HS-27A (cell line): ENCODE measurements around the gene MAB21L2.
"Not testable (repeated sequence)": the region's sequence is repeated elsewhere in the genome, so short reads cannot be mapped to it uniquely, and the experiment has no call there.

Experiments
- DNase-seq: peaks from one replicate; pipeline ENCODE4 v3.0.0-alpha.2; 2012; ENCODE audit warnings: low read depth, missing footprints

Gene MAB21L2

GRCh38 chr4:150582146-150582872 is at the start of gene MAB21L2:
TSS of gene MAB21L2 (plus strand) at chr4:150582151. CDS start at chr4:150583030, 879 bp downstream.
- DNase-seq = no peak

GRCh38 chr4:150533673-150534072 is 48.3 kb upstream of the MAB21L2 start:
- DNase-seq = no peak

- no peak for DNase-seq
These were observed 47.1 kb upstream of the MAB21L2 start for GRCh38 chr4:150534818-150535217.

GRCh38 chr4:150537911-150538310 is 44.0 kb upstream of the MAB21L2 start:
- not testable (repeated sequence) for DNase-seq

- DNase-seq = no peak
These were observed 41.4 kb upstream of the MAB21L2 start for GRCh38 chr4:150540536-150540935.

GRCh38 chr4:150540959-150541360 is 41.0 kb upstream of the MAB21L2 start:
- no peak for DNase-seq

GRCh38 chr4:150541681-150542080 is 40.3 kb upstream of the MAB21L2 start:
- DNase-seq = no peak

- DNase-seq = no peak
These were observed 38.9 kb upstream of the MAB21L2 start for GRCh38 chr4:150543042-150543441.

GRCh38 chr4:150546286-150546685 is 35.7 kb upstream of the MAB21L2 start:
- no peak for DNase-seq

GRCh38 chr4:150547154-150547838 is 34.7 kb upstream of the MAB21L2 start:
- DNase-seq = no peak

GRCh38 chr4:150557811-150558210 is 24.1 kb upstream of the MAB21L2 start:
- not testable (repeated sequence) for DNase-seq

- DNase-seq = no peak
These were observed 20.7 kb upstream of the MAB21L2 start for GRCh38 chr4:150561143-150561737.

GRCh38 chr4:150562250-150562649 is 19.7 kb upstream of the MAB21L2 start:
- no peak for DNase-seq

- no peak for DNase-seq
These were observed 19.2 kb upstream of the MAB21L2 start for GRCh38 chr4:150562751-150563150.

GRCh38 chr4:150564967-150565366 is 17.0 kb upstream of the MAB21L2 start:
- not testable (repeated sequence) for DNase-seq

- no peak for DNase-seq
These were observed 14.9 kb upstream of the MAB21L2 start for GRCh38 chr4:150567070-150567469.

GRCh38 chr4:150569384-150569987 is 12.5 kb upstream of the MAB21L2 start:
- no peak for DNase-seq

- DNase-seq = no peak
These were observed 11.9 kb upstream of the MAB21L2 start for GRCh38 chr4:150569998-150570535.

GRCh38 chr4:150570862-150571261 is 11.1 kb upstream of the MAB21L2 start:
- no peak for DNase-seq

GRCh38 chr4:150572704-150573504 is 9.0 kb upstream of the MAB21L2 start:
- DNase-seq = no peak

- DNase-seq = no peak
These were observed 8.4 kb upstream of the MAB21L2 start for GRCh38 chr4:150573534-150573933.

- DNase-seq = no peak
These were observed 7.3 kb upstream of the MAB21L2 start for GRCh38 chr4:150574678-150575077.
